GM19395 (cell line): Measurements from ENCODE around the gene BACE2.

Experiments
- ATAC-seq: cut with Tn5 transposase; IDR thresholded peaks from one replicate; pipeline ENCODE4 v1.9.1; 2021; ENCODE audit warnings: mild to moderate bottlenecking, moderate library complexity; ENCODE audit not compliant: unreplicated experiment

The BACE2 gene

GRCh38 chr21:41211060-41211805 lies 43.3 kb downstream of the BACE2 start:
- ATAC-seq = no peak

GRCh38 chr21:41213021-41213420 lies 45.1 kb downstream of the BACE2 start:
- no peak for ATAC-seq

- ATAC-seq = no peak
These were observed 48.0 kb downstream of the BACE2 start for GRCh38 chr21:41215856-41216408.

- no peak for ATAC-seq
These were observed 48.5 kb downstream of the BACE2 start for GRCh38 chr21:41216486-41216885.

- ATAC-seq = no peak
These were observed 49.9 kb downstream of the BACE2 start for GRCh38 chr21:41217671-41218385.

- no peak for ATAC-seq
These were observed 51.7 kb downstream of the BACE2 start for GRCh38 chr21:41219498-41220207.

- ATAC-seq = no peak
These were observed 52.3 kb downstream of the BACE2 start for GRCh38 chr21:41220208-41220733.

- no peak for ATAC-seq
These were observed 54.5 kb downstream of the BACE2 start for GRCh38 chr21:41222247-41223068.

- no peak for ATAC-seq
These were observed 58.9 kb downstream of the BACE2 start for GRCh38 chr21:41226853-41227252.

- ATAC-seq = no peak
These were observed 59.5 kb downstream of the BACE2 start for GRCh38 chr21:41227357-41228005.

- no peak for ATAC-seq
These were observed 60.0 kb downstream of the BACE2 start for GRCh38 chr21:41228006-41228370.

GRCh38 chr21:41228492-41228891 lies 60.5 kb downstream of the BACE2 start:
- no peak for ATAC-seq

- ATAC-seq = no peak
These were observed 61.0 kb downstream of the BACE2 start for GRCh38 chr21:41228958-41229357.

GRCh38 chr21:41229509-41230248 lies 61.7 kb downstream of the BACE2 start:
- no peak for ATAC-seq

GRCh38 chr21:41230497-41230896 lies 62.5 kb downstream of the BACE2 start:
- no peak for ATAC-seq

- ATAC-seq = no peak
These were observed 63.1 kb downstream of the BACE2 start for GRCh38 chr21:41231060-41231459.

- ATAC-seq = no peak
These were observed 64.1 kb downstream of the BACE2 start for GRCh38 chr21:41232013-41232412.

- no peak for ATAC-seq
These were observed 66.0 kb downstream of the BACE2 start for GRCh38 chr21:41233916-41234315.

- ATAC-seq = no peak
These were observed 66.6 kb downstream of the BACE2 start for GRCh38 chr21:41234569-41234968.
